Endothelial cell (in vitro differentiated cells): ENCODE measurements around the gene ZDHHC21. TPM values are rescaled to one million over a fixed set of nuclear protein-coding genes. Genes with fewer than 3 reads are reported as not detected.

Experiments used
- DNase-seq: peaks from one replicate; pipeline ENCODE4 v3.0.0; 2021; ENCODE audit warnings: low spot score
- H3K27ac Mint-ChIP-seq: one replicate; pipeline ENCODE4 v1.8.0; 2021; ENCODE audit warnings: mixed read lengths, inconsistent platforms; ENCODE audit not compliant: unreplicated experiment
- H3K27me3 Mint-ChIP-seq: one replicate; pipeline ENCODE4 v1.8.0; 2021; ENCODE audit warnings: mild to moderate bottlenecking, moderate library complexity, mixed read lengths, inconsistent platforms; ENCODE audit not compliant: unreplicated experiment
- H3K36me3 Mint-ChIP-seq: one replicate; pipeline ENCODE4 v1.8.0; 2021; ENCODE audit warnings: mild to moderate bottlenecking, low read depth, mixed read lengths, inconsistent platforms; ENCODE audit not compliant: unreplicated experiment
- H3K4me1 Mint-ChIP-seq: one replicate; pipeline ENCODE4 v1.8.0; 2021; ENCODE audit warnings: mild to moderate bottlenecking, mixed read lengths, inconsistent platforms; ENCODE audit not compliant: unreplicated experiment
- H3K4me3 Mint-ChIP-seq: one replicate; pipeline ENCODE4 v1.8.0; 2021; ENCODE audit warnings: mild to moderate bottlenecking, mixed read lengths, inconsistent platforms; ENCODE audit not compliant: unreplicated experiment
- H3K9me3 Mint-ChIP-seq: one replicate; pipeline ENCODE4 v1.8.0; 2021; ENCODE audit warnings: mixed read lengths, inconsistent platforms; ENCODE audit not compliant: unreplicated experiment
- total RNA-seq: library from RNA; stranded (reverse); fragmentation: NEBNext Ultra II Directional; extraction: Animal tissue kit (Norgen Biotek cat#: 25700); gene quantifications from one replicate; pipeline ENCODE4 v1.2.1, GENCODE V29; 2021; ENCODE audit not compliant: unreplicated experiment
- TF ChIP-seq, protein P1 (sequence below): fragments of 200-600 bp; sonication (generic); IDR thresholded peaks from one replicate; pipeline ENCODE4 v1.5.0; 2021; ENCODE audit warnings: antibody characterized with exemption; ENCODE audit not compliant: unreplicated experiment

ZDHHC21 gene
- total RNA-seq, 1 donor from 2014 or later: 16.5 TPM

DNA sequence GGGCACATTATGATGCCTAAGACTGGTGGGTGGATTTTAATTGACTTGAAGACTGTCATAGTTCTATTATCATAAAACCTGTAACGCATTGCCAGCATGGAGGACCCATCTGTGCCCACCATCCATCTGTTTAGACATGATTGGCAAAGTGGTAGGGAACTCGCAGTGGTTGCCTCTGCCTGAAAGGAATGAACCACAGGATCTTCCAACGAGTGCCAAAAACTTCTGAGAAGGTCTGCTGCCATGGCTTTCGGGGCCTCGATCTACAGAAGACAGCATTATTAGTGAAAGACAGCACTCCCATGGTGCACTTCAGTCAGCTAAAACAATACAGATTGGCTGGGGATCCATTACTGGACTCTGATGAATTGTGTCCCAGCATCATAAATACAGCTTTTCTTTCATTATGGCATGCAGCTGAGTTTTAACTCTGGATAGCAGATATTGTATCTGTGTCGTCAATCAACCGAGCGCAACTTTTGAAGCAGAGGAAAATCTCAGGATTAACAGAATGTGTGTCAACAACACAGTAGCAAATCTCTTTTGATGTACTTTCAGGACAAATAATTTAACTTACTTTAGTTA, 74.3 kb downstream of the ZDHHC21 start:
- H3K9me3 Mint-ChIP-seq: no peaks in the 10 kb centered on the region
- no peak for DNase-seq
- no peaks in the 10 kb centered on the region for H3K27me3 Mint-ChIP-seq
- TF ChIP-seq, protein P1, sequence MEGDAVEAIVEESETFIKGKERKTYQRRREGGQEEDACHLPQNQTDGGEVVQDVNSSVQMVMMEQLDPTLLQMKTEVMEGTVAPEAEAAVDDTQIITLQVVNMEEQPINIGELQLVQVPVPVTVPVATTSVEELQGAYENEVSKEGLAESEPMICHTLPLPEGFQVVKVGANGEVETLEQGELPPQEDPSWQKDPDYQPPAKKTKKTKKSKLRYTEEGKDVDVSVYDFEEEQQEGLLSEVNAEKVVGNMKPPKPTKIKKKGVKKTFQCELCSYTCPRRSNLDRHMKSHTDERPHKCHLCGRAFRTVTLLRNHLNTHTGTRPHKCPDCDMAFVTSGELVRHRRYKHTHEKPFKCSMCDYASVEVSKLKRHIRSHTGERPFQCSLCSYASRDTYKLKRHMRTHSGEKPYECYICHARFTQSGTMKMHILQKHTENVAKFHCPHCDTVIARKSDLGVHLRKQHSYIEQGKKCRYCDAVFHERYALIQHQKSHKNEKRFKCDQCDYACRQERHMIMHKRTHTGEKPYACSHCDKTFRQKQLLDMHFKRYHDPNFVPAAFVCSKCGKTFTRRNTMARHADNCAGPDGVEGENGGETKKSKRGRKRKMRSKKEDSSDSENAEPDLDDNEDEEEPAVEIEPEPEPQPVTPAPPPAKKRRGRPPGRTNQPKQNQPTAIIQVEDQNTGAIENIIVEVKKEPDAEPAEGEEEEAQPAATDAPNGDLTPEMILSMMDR: no peak
- H3K36me3 Mint-ChIP-seq: no peaks in the 10 kb centered on the region
- peaks cover 6% of the 10 kb centered on the region for H3K4me1 Mint-ChIP-seq
- no peak overlapping the region for H3K27ac Mint-ChIP-seq
- H3K4me3 Mint-ChIP-seq: no peak overlapping the region

DNA sequence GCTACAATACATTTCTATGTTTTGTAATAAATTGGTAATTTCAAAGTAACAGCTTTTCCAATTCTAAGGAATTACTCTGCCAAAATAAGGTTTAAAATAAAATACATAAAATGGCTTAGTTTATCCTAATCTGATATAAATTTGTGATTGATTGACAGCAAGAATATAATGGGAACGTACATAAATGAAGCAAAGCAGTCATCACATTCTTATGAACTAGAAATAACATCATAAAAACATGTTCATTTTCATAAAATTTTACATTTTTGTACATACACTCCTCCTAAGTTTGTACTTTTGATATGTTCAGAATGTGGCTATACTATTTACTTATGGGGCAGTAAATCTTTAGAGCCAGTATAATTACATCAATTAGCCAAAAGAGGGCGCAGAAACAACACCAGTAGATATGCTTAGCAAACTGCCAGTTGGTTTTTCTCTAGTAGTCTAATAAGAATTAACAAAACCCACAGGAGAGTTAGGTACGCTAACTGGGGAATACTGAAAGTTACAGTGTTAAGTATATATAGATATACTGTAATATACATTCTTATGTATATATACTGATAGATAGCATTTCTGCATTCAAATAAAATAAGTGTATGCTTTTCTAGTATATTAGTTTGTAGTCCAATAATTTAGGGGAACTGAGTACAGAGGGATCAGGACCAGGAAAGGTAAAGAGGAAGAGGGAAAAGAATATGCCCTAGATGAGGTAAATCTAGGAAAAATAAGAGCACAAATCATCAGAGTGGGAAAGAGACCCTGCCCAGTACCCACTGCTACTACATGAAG, 76.8 kb downstream of the ZDHHC21 start:
- DNase-seq: no peak
- peaks cover 4% of the 10 kb centered on the region for H3K4me1 Mint-ChIP-seq
- H3K27me3 Mint-ChIP-seq: peaks cover 2% of the 10 kb centered on the region
- no peak overlapping the region for H3K27ac Mint-ChIP-seq
- no peak overlapping the region for H3K4me3 Mint-ChIP-seq
- no peaks in the 10 kb centered on the region for H3K36me3 Mint-ChIP-seq
- H3K9me3 Mint-ChIP-seq: no peaks in the 10 kb centered on the region
- TF ChIP-seq, protein P1: peak; percentile 65

- Mint-ChIP-seq H3K4me3 (no peak overlapping the region), H3K27me3 (peaks cover 2% of the 10 kb centered on the region), H3K36me3 (no peaks in the 10 kb centered on the region), H3K27ac (no peak overlapping the region), H3K9me3 (no peaks in the 10 kb centered on the region), H3K4me1 (peaks cover 5% of the 10 kb centered on the region)
- TF ChIP-seq, protein P1: no peak
- no peak for DNase-seq
These were observed 84.7 kb downstream of the ZDHHC21 start for GRCh38 chr9:14608540-14608939.

- H3K4me1 Mint-ChIP-seq: peaks cover 6% of the 10 kb centered on the region
- H3K9me3 Mint-ChIP-seq: no peaks in the 10 kb centered on the region
- no peak for DNase-seq
- TF ChIP-seq, protein P1: no peak
- H3K36me3 Mint-ChIP-seq: peaks cover 28% of the 10 kb centered on the region
- no peak overlapping the region for H3K27ac Mint-ChIP-seq
- H3K27me3 Mint-ChIP-seq: peaks cover 7% of the 10 kb centered on the region
- H3K4me3 Mint-ChIP-seq: no peak overlapping the region
These were observed 95.9 kb downstream of the ZDHHC21 start for GRCh38 chr9:14597171-14597799.

- Mint-ChIP-seq H3K4me1 (peaks cover 3% of the 10 kb centered on the region), H3K36me3 (peaks cover 22% of the 10 kb centered on the region), H3K27ac (no peak overlapping the region), H3K9me3 (no peaks in the 10 kb centered on the region), H3K27me3 (peaks cover 7% of the 10 kb centered on the region), H3K4me3 (no peak overlapping the region)
- DNase-seq: no peak
- TF ChIP-seq, protein P1: no peak
These were observed 99.8 kb downstream of the ZDHHC21 start for GRCh38 chr9:14593406-14593805.
